ENCODE data around the gene PNKD. TPM values are rescaled to one million over a fixed set of nuclear protein-coding genes. Genes with fewer than 3 reads are reported as not detected.
A peak's percentile ranks its signal among the peaks of the same experiment; 100 is the strongest.

The PNKD gene
- total and polyA plus RNA-seq, 10 of the 15 experiments (the other 5 are each of a cell fraction or from before 2014, with no cell fraction given) = 27.2 to 106 (median 61.3) TPM

GRCh38 chr2:218221000-218221399 is 49.3 kb upstream of the PNKD start:
- intact Hi-C loops (cut with micrococcal nuclease; ENCODE audit: unreplicated experiment) (no loop called here), in situ Hi-C loops (cut with MboI) (no loop called here)
- Histone ChIP-seq H3K79me2 (ENCODE audit: control insufficient read depth, insufficient read depth, low read length) (peaks cover 97% of the 10 kb centered on the region), H2AFZ (ENCODE audit: control insufficient read depth, low read depth, low read length) (no peak overlapping the region), H3K36me3 (ENCODE audit: control insufficient read depth in 2 of 2, insufficient read depth in 2 of 2, low read length in 1 of 2) (peaks cover 5 to 32% of the 10 kb centered on the region in 2 experiments), H3K9me3 (replicated peaks; ENCODE audit: control insufficient read depth, insufficient read depth, low read length) (no peaks in the 10 kb centered on the region), H3K4me3 (peak overlapping the region; percentile 93), H3K27ac (ENCODE audit: control insufficient read depth, insufficient read depth) (peak overlapping the region; percentile 37), H3K4me1 (ENCODE audit: control insufficient read depth, insufficient read depth, low read length) (peaks cover 30% of the 10 kb centered on the region), H3K27me3 (replicated peaks in 1 of 2; ENCODE audit: control insufficient read depth in 2 of 2, insufficient read depth in 2 of 2, low read length in 1 of 2) (no peaks in the 10 kb centered on the region), H3K9ac (ENCODE audit: control insufficient read depth, insufficient read depth, low read length) (peak overlapping the region; percentile 47), H4K20me1 (ENCODE audit: control insufficient read depth, insufficient read depth) (peaks cover 18% of the 10 kb centered on the region), H3K4me2 (ENCODE audit: control insufficient read depth, insufficient read depth) (peak overlapping the region; percentile 94)
- DNase-seq (ENCODE audit: low read depth, low spot score) (no peak), FAIRE-seq (no peak), ATAC-seq (no peak)
- WGBS (ENCODE audit: insufficient coverage, insufficient replicate concordance, low lambda C conversion rate, missing lambda C conversion rate) = 9% methylated on average over 5 of the region's 5 CpGs
- ChIA-PET CTCF (interaction anchor here (2.0 to 5.7 kb wide), 3 partner anchors 9 to 36 kb away, joined by 7 to 58 read pairs (median 8); no protein-coding TSS in a partner anchor), RAD21 (ENCODE audit: unreplicated experiment) (interaction anchor here (0.8 to 6.7 kb wide), 5 partner anchors 8 to 66 kb away, joined by 3 to 84 read pairs (median 5); partner anchors contain the start of genes AAMP and PNKD), POLR2A (interaction anchor here (0.5 to 8.8 kb wide), 4 partner anchors 8 to 133 kb away, joined by 3 to 98 read pairs (median 5); partner anchors contain the start of genes AAMP and PNKD), SMC1A (ENCODE audit: uncharacterized antibody, unreplicated experiment) (interaction anchor here (1.2 to 4.6 kb wide), 6 partner anchors 9 to 282 kb away, joined by 3 to 73 read pairs (median 4); no protein-coding TSS in a partner anchor)
- peak; percentile 67 for TF ChIP-seq POLR2AphosphoS5 (IDR thresholded peaks at IDR 0.05; ENCODE audit: low read length)
- TF ChIP-seq WRNIP1 (IDR thresholded peaks at IDR 0.05; ENCODE audit: borderline replicate concordance, low read depth, low read length) = 0 out of 2 replicates have a peak, but pooled peaks have one; percentile 9
- no peak for TF ChIP-seq CHD4 (IDR thresholded peaks at IDR 0.05)
- BruUV-seq (replicated peaks) = no TSS peak

- BruUV-seq (replicated peaks) = no TSS peak
- Histone ChIP-seq H3K27me3 (replicated peaks in 1 of 2; ENCODE audit: control insufficient read depth in 2 of 2, insufficient read depth in 2 of 2, low read length in 1 of 2) (no peaks in the 10 kb centered on the region), H3K36me3 (ENCODE audit: control insufficient read depth in 2 of 2, insufficient read depth in 2 of 2, low read length in 1 of 2) (peaks cover 5 to 37% of the 10 kb centered on the region in 2 experiments), H3K79me2 (ENCODE audit: control insufficient read depth, insufficient read depth, low read length) (peaks cover 81% of the 10 kb centered on the region), H3K9me3 (replicated peaks; ENCODE audit: control insufficient read depth, insufficient read depth, low read length) (no peaks in the 10 kb centered on the region), H4K20me1 (ENCODE audit: control insufficient read depth, insufficient read depth) (peaks cover 18% of the 10 kb centered on the region), H3K4me2 (ENCODE audit: control insufficient read depth, insufficient read depth) (peak overlapping the region; percentile 94), H3K9ac (ENCODE audit: control insufficient read depth, insufficient read depth, low read length) (peak overlapping the region; percentile 18; the same call in 1 of the 2 replicates), H3K4me1 (ENCODE audit: control insufficient read depth, insufficient read depth, low read length) (peaks cover 27% of the 10 kb centered on the region), H3K27ac (ENCODE audit: control insufficient read depth, insufficient read depth) (no peak overlapping the region), H2AFZ (ENCODE audit: control insufficient read depth, low read depth, low read length) (no peak overlapping the region), H3K4me3 (peak overlapping the region; percentile 93)
- DNase-seq (ENCODE audit: low read depth, low spot score) (no peak), FAIRE-seq (no peak), ATAC-seq (peak; percentile 49)
- POLR2A ChIA-PET = interaction anchor here (8.8 kb wide), 1 partner anchor 6 kb away, joined by 98 read pairs; no protein-coding TSS in a partner anchor
- WGBS (ENCODE audit: insufficient coverage, insufficient replicate concordance, low lambda C conversion rate, missing lambda C conversion rate) = 3% methylated on average over 5 of the region's 5 CpGs
- in situ Hi-C loops (cut with MboI) (no loop called here), intact Hi-C loops (cut with micrococcal nuclease; ENCODE audit: unreplicated experiment) (no loop called here)
- RAD21 ChIA-PET (ENCODE audit: unreplicated experiment) = interaction anchor here (1.3 kb wide), 1 partner anchor 50 kb away, joined by 3 read pairs; no protein-coding TSS in a partner anchor
- SMC1A ChIA-PET (ENCODE audit: uncharacterized antibody, unreplicated experiment) = interaction anchor here (1.2 to 1.5 kb wide), 4 partner anchors 18 to 36 kb away, joined by 3 to 4 read pairs (median 3); no protein-coding TSS in a partner anchor
- CTCF ChIA-PET = interaction anchor here (1.0 to 5.7 kb wide), 3 partner anchors 7 to 34 kb away, joined by 3 to 58 read pairs (median 8); no protein-coding TSS in a partner anchor
- TF ChIP-seq USF2 (IDR thresholded peaks at IDR 0.05; ENCODE audit: borderline replicate concordance, low read depth, low read length) (no peak), SMAD5 (IDR thresholded peaks at IDR 0.05; ENCODE audit: low read depth) (peak; percentile 16; the same call in 1 of the 2 replicates), NFIC (IDR thresholded peaks at IDR 0.05; ENCODE audit: low read depth, low read length) (0 out of 2 replicates have a peak, but pooled peaks have one; percentile 28), RUNX3 (IDR thresholded peaks at IDR 0.05; ENCODE audit: low read length) (peak; percentile 80), FOXM1 (IDR thresholded peaks at IDR 0.05; ENCODE audit: low read depth, low read length) (0 out of 2 replicates have a peak, but pooled peaks have one; percentile 36), ETV6 (conservative IDR thresholded peaks at IDR 0.05 in 1 of 2, IDR thresholded peaks at IDR 0.05 in 1 of 2; ENCODE audit: borderline replicate concordance in 1 of 2, low read depth in 1 of 2) (peak in 1 of 2 experiments; percentile 17; a peak in 1 of 4 replicates), NR2F1 (conservative IDR thresholded peaks at IDR 0.05) (no peak)
Measured at GRCh38 chr2:218223046-218223445, 47.3 kb upstream of the PNKD start.
